Measurements from ENCODE around the gene TFEB.

The TFEB gene

GRCh38 chr6:41636833-41637193, 98.6 kb downstream of the TFEB start:
- ChIA-PET CTCF (interaction anchor here (1.6 kb wide), 1 partner anchor 13 kb away, joined by 4 read pairs; no protein-coding TSS in a partner anchor), POLR2A (no interaction called here)
- no peak for DNase-seq (ENCODE audit: extremely low spot score)
- TF ChIP-seq CTCF (IDR thresholded peaks at IDR 0.05; ENCODE audit: control extremely low read depth, extremely low read depth, low read depth, missing control alignments), result no peak

- TF ChIP-seq CTCF (IDR thresholded peaks at IDR 0.05; ENCODE audit: control extremely low read depth, extremely low read depth, low read depth, missing control alignments), result no peak
- ChIA-PET CTCF (no interaction called here), POLR2A (no interaction called here)
- no peak for DNase-seq (ENCODE audit: extremely low spot score)
Observed at GRCh38 chr6:41635365-41635764, 100.0 kb downstream of the TFEB start.

GRCh38 chr6:41634657-41635056, 100.8 kb downstream of the TFEB start:
- TF ChIP-seq CTCF (IDR thresholded peaks at IDR 0.05; ENCODE audit: control extremely low read depth, extremely low read depth, low read depth, missing control alignments), result no peak
- no peak for DNase-seq (ENCODE audit: extremely low spot score)
- ChIA-PET POLR2A (no interaction called here), CTCF (interaction anchor here (1.2 to 1.8 kb wide), 4 partner anchors 10 to 210 kb away, joined by 3 to 6 read pairs (median 4); no protein-coding TSS in a partner anchor)
